Breast epithelium (tissue), 3 donors: Measurements from ENCODE around the gene SURF6.

Source experiments
- POLR2A ChIP-seq: fragments of 450-650 bp; IDR thresholded peaks from one replicate; pipeline ENCODE4 v1.6.1; 2016; ENCODE audit warnings: antibody characterized with exemption, mild to moderate bottlenecking, moderate library complexity
- POLR2AphosphoS5 ChIP-seq, 3 donors: sonication (generic); formaldehyde crosslinking; IDR thresholded peaks; one replicate each; pipeline ENCODE4 v1.6.1; 2017; ENCODE audit warnings: antibody characterized with exemption in 3 of 3

DNA sequence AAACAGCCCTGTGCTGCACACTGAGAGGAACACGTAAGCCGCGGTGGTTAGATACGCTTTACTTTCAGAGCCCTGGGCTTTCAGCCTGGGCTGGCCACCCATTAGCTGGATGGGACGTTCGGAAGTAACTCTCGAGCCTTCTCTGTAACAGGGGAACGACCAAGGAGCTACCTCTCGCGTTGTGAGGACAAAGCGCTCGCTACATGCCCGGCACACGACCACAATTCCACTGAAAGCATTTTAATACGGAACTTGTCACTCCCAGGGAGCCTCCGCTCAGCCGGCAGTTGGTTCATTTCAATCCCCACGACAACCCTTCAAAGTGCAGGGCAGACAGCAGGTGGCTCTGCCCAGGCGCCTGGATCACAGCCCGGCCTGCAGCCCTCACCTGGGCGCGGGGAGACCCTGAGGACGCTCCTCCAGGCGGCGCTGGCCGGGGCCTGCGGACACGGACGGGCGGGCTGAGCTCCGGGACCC lies 19.9 kb upstream of the SURF6 start:
- TF ChIP-seq POLR2AphosphoS5 (IDR thresholded peaks at IDR 0.05) (no peak), POLR2A (no peak)
